ENCODE measurements around the gene EFCAB14. TPM values are rescaled to one million over a fixed set of nuclear protein-coding genes. Genes with fewer than 3 reads are reported as not detected.
"Not testable (repeated sequence)": the region's sequence is repeated elsewhere in the genome, so short reads cannot be mapped to it uniquely, and the experiment has no call there.

EFCAB14 gene, protein sequence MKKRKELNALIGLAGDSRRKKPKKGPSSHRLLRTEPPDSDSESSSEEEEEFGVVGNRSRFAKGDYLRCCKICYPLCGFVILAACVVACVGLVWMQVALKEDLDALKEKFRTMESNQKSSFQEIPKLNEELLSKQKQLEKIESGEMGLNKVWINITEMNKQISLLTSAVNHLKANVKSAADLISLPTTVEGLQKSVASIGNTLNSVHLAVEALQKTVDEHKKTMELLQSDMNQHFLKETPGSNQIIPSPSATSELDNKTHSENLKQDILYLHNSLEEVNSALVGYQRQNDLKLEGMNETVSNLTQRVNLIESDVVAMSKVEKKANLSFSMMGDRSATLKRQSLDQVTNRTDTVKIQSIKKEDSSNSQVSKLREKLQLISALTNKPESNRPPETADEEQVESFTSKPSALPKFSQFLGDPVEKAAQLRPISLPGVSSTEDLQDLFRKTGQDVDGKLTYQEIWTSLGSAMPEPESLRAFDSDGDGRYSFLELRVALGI
- 34.5 and 60.9 TPM in 2 replicates for total RNA-seq (2014; rRNA removed; shearing (Covaris generic); ENCODE audit: low replicate concordance)

DNA sequence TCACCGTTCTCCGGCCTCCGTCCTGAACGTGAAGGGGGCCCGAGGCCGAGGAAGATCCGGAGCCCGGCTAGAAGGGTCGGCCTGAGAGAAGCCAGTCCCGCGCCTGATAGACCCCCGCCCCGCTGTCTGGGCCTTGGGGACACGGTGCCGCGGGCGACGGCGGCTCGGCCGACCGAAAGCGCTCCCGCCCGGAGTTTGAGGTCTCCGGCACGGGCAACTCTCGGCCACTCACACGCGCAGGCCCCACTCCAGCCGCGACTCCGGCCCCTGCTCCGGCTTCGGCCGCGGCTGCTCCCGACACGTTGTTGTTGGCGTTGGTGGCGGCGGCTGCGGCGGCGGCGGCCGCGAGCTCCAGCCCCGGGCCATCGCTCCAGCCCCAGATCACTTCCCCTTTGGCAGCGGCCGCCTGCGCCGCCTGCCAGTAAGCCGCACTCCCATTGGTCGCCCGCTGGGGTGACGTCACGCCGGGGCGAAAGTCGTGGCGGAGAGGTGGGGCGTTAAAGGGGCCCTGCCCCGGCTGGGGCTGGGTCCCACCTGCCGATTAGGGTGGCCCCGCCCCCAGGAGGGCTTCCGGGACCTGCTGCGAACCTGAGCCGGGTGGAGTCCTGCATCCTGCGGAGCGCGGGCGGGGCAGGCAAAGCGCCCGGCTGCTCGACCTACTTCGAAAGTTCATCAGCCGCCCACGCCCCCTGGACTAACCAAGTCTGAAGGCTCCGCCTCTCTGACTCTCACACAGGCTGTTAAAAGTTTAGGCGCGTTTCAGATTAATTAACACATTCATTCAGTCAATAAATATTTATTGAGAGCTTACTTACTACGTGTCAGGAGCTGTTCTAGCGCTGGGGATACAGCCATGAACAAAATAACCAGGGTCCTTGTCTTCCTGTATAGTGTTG, at the start of gene EFCAB14:
TSS of gene EFCAB14 (minus strand) at position 388 of the 896 bp plus-strand sequence. CDS start 1,027 bp downstream, outside the sequence.
- peak; percentile 96 for DNase-seq (ENCODE audit: low read depth)

DNA sequence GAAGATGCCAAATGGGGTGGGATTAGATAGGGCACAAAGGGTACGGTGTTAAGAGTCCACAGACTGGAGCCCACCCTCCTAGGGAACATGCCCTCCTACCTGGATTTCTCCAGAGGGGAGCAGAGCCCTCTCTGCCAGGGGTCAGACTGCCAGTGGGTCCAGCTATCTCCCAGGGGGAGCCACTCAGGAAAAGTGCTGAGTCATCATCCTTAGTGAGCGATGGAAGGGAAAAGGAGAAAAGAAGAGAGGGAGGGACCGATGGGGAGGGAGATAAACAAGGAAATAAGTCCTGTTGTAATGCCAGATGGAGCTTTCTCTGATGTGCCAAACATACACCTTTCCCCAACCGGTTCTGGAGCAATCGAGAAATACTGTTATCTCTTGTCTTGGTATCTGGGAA, 49.5 kb upstream of the EFCAB14 start:
- no peak for DNase-seq (ENCODE audit: low read depth)
- in situ Hi-C loops (cut with HindIII; ENCODE audit: low pct_unique_long_range_greater_than_20kb, low sequenced_read_pairs) = no loop called here

More for the DNA sequence above, at the start of gene EFCAB14:
- in situ Hi-C loops (cut with HindIII; ENCODE audit: low pct_unique_long_range_greater_than_20kb, low sequenced_read_pairs) = no loop called here

DNA sequence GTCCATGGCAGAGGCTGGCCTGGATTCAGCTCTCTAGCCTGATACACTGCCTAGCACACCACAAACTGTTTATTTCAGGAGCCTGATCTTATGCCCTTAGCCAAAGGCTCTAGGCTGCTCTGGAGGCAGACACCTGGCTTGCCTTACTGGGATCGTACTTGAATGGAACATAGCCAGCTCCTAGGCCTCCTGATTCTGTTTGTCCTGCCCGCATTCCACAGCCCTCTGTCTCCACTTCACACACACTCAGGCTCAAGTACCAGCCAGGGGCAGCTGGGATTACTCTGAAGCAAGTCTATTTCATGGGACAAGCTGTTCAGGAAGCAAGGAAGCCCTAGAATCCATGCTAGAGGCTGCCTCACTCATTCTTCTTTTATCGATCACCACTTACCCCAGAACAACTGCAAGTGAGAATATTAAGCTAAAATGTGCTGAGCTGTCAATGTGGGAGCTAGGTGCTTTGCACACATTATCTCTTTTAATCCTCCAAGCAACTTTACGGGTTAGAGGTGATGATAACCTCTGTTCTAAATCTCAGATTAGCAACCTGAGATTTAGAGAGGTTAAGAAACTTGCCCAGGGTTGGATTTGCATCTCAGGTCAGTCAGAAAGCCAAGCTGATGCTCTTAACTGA, 48.9 kb upstream of the EFCAB14 start:
- in situ Hi-C loops (cut with HindIII; ENCODE audit: low pct_unique_long_range_greater_than_20kb, low sequenced_read_pairs) = no loop called here
- DNase-seq (ENCODE audit: low read depth) = no peak

DNA sequence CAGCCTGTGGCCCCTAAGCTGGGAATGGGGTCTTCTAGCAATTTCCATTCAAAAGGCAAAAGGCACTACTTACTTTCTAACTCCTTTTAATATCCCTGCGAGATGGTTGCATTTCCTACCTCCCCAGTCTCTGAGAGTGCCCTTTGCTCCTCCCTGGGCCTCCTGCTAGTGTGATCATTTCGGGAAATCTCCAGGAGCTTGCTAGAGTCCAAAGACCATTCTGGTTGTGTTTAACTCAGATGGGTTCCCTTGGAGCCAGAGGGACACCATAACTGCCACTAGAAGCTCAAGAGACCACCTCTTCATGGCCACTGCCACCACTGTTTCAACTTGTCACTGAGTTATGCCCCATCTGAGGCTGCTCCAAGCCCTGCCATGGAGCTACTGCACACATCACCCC, 45.5 kb upstream of the EFCAB14 start:
- DNase-seq (ENCODE audit: low read depth) = no peak
- in situ Hi-C loops (cut with HindIII; ENCODE audit: low pct_unique_long_range_greater_than_20kb, low sequenced_read_pairs) = no loop called here

DNA sequence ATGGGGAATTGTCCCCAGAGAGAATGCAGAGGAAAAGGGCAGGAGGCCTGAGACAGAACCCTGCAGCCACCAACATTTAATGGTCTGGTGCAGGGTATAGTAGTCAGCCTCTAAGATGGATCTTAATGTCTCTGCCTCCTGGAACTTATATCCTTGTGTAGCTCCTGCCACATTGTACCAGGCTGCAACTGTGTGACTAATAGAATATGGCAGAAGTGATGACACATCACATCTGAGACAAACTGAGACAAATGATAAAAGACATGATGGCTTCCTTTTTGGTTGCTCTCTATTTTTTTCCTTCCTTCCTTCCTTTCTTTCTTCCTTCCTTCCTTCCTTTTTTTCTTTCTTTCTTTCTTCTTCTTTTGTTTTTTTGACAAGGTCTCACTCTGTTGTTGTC, 42.8 kb upstream of the EFCAB14 start:
- in situ Hi-C loops (cut with HindIII; ENCODE audit: low pct_unique_long_range_greater_than_20kb, low sequenced_read_pairs) = no loop called here

DNA sequence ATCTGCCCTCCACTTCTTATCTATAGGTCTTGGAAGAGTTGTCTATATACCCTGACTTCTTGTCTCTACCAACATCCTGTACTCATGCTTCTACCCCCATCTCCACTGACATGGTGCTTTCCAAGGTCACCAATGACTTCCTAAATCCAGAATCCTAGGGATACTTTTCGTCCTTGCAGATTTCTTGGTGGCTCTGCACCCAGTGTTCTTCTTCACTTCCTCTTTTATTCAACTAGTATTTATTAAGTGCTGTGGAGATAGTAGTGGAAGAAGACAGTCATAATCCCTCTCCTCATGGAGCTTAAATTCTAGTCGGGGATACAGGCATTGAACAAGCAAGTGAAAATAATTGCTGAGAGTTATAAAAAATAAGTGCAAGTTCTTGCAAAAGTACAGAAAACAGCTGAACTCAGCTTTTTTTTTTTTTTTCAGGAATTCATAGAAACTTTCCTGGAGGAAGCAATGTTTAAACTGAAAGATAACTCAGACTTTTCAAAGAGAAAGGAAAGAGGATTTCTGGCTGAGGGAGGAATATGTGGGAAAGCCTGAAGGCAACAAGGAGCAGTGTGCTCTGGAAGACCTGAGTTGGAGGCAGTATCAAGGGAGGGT, 41.7 kb upstream of the EFCAB14 start:
- in situ Hi-C loops (cut with HindIII; ENCODE audit: low pct_unique_long_range_greater_than_20kb, low sequenced_read_pairs) = no loop called here
- no peak for DNase-seq (ENCODE audit: low read depth)

More for the DNA sequence above, 42.8 kb upstream of the EFCAB14 start:
- DNase-seq (ENCODE audit: low read depth) = no peak

DNA sequence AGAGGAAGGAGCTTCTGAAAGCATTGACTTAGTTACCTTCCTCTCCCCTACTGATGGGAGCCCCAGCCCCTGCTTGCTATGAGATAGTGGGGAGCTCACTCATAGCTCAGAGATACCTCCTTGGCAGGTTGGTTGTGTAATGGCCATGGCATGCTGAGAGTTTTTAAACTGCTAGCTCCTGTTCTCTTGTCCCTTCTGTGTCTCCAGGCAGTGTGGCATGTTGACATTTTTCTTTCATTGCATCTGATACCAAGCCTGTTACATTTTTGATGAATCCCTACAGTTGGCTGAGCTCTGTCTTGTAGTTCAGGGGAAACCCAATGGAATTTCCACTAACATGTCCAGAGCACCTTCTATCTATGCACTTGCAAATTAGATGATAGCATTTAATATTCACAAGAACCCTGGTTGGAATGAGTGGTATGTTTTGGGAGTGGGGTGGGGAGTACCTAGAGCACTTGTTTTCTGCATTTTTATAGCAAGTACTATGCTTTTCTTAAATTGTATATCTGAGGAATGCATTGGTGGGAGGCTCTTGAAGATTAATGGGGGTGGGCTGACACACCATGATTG, 39.1 kb upstream of the EFCAB14 start:
- in situ Hi-C loops (cut with HindIII; ENCODE audit: low pct_unique_long_range_greater_than_20kb, low sequenced_read_pairs) = no loop called here
- DNase-seq (ENCODE audit: low read depth) = no peak

DNA sequence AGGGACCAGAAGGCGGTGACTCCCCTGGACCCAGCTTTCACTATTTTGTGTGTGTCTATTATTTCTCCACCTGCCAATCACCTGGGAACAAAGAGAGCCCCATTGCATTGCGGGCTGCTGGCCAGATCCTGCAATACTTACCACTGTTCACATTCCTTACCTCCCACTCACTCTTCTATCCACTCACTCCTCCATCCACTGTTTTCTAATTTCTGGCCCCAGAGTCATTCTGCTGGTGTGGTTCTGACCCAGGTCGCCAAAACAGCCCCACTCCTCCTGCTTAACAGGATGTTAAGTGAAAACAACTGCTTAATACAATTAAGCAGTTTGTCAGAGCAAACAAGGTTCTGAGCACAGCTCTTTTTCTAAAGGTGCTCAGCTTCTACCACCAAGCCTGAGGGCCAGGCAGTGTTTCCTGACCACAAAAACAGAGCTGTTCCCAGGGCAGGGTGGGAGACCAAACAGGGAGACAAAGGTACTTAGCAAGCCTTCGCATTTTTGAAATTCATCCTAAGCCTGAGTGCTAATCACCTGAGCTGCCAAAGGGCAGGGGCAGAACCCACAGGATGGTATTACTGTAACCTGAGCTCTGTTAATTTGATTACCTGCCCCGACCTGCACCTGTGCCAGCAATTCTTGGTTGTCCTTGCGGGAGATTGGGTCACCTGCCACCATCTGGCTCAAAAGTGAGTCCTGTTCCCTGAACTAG, 38.5 kb upstream of the EFCAB14 start:
- DNase-seq (ENCODE audit: low read depth) = no peak
- in situ Hi-C loops (cut with HindIII; ENCODE audit: low pct_unique_long_range_greater_than_20kb, low sequenced_read_pairs) = no loop called here

DNA sequence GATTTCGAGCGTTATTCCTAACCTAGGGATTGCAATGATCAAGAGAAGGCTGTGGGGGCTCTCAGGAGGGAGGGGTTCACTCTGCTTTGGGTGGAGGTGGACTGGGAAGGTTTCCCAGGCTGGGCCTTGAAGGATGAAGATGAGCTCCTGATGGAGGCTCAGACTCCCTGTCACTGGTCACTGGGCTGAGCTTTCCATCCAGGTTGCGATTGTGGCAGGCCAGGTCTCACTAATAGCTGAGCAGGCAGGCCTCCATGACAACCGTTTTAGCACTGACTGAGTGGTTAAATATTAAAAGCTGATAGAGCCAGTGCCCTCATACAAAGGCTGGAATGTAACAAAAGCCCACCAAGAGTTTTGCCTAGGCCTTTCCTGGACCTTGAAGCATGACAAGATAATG, 36.2 kb upstream of the EFCAB14 start:
- in situ Hi-C loops (cut with HindIII; ENCODE audit: low pct_unique_long_range_greater_than_20kb, low sequenced_read_pairs) = no loop called here
- DNase-seq (ENCODE audit: low read depth) = no peak

DNA sequence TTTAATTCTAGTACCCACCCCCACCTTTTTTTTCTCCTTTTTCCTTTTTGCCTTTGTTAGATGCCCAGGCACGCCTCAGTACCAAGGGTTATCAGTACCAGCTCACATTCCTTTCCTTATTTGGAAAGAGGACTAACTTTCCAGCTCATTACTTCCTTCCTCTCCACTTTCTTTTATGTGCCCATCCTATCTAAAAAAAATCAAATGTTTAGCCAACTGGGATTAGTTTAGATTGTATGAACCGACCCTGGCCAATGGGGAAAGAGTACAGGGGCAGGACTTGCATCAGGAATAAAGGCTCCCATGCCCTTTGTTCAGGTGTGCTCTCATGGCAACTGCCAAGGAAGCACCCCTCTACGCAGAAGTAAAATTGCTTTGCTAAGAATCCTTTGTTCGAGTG, 35.8 kb upstream of the EFCAB14 start:
- in situ Hi-C loops (cut with HindIII; ENCODE audit: low pct_unique_long_range_greater_than_20kb, low sequenced_read_pairs) = not testable (repeated sequence)
- DNase-seq (ENCODE audit: low read depth) = peak; percentile 13

DNA sequence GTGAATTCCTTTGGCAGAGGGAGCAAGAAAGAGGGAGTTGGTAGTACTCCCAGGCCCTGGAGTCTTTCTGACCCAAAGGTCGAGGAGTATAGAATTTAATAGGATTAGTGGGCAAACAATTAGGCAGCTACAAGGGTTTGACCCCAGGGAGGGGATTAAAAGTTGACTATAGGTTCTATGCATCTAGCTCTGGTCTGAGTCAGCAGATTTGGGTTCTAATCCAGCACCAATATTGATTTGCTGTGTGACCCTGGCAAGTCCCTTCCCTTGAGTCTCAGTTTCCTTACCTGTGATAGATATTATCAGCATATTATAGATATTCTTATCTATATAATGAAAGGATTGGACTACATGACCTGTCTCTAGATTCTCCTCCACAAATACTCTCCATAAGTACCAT, 35.1 kb upstream of the EFCAB14 start:
- in situ Hi-C loops (cut with HindIII; ENCODE audit: low pct_unique_long_range_greater_than_20kb, low sequenced_read_pairs) = no loop called here
- DNase-seq (ENCODE audit: low read depth) = no peak

DNA sequence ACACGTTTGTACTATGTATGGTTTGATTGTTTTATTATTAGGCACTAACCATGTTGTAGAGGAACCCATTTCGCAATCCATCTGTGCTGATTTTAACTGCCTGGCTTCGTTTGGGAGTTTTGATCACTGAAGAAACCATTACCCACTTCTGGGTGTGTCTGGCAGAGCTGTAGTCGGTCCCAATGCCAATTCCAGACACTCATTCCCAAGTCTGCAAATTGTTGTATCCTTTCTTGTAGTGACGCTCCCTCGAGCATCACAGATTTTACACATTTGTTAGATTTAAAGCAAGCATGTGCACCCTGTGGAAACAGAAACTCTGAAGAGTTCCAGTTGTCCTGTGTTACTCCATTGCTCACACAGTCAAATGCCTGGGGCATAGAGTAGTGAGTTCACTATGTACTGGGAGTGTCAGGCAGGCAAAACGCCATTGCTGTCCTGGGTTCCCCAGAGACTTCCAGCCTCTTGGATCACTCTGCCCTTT, 31.0 kb upstream of the EFCAB14 start:
- DNase-seq (ENCODE audit: low read depth) = no peak
- in situ Hi-C loops (cut with HindIII; ENCODE audit: low pct_unique_long_range_greater_than_20kb, low sequenced_read_pairs) = no loop called here

DNA sequence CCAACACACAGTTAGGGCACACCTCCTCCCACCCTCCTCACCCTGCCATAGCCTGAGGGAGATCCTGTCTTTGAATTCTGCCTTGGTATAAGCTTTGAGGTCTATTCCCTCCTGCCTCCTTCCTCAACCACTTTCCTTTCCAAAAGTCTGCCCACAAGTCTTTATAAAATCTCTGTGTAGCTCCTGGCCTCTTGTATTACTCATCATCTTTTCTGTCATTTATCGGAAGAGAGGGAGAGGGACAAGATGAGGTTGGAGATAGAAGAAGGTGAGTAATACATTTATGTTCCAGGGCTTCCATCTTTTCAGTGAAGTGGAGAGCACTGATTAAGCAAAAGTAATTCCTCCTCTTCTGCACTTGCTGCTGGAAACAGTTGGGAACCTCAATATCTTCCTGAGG, 30.5 kb upstream of the EFCAB14 start:
- no peak for DNase-seq (ENCODE audit: low read depth)
- in situ Hi-C loops (cut with HindIII; ENCODE audit: low pct_unique_long_range_greater_than_20kb, low sequenced_read_pairs) = no loop called here

DNA sequence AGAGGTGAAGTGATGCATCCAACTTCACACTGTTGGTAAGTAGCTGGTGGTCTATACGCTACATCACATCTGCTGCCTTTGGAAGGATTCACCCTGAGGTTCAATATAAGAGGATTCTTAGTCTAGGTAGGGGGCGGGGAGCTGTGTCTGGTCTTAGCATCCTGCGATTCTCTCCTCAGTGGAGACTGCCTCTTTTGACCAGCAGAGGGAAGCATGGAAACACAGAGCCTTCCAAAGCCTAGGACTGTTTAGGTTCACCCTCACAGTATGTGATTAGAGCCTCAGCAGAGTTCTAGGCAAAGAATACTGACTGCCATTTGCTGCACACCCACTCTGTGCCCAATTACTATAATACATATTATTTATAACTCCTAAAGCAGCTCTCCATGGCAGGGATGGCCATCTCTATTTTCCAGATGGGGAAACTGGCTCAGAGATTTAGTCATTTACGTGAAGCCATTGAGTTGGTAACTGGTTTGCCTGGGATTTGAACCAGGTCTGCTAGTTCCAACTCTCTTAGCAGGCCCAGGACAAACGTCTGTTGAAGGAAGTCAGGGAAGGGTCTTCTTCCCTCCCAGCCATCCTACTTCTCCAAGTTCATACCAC, 28.9 kb upstream of the EFCAB14 start:
- in situ Hi-C loops (cut with HindIII; ENCODE audit: low pct_unique_long_range_greater_than_20kb, low sequenced_read_pairs) = no loop called here
- DNase-seq (ENCODE audit: low read depth) = no peak

DNA sequence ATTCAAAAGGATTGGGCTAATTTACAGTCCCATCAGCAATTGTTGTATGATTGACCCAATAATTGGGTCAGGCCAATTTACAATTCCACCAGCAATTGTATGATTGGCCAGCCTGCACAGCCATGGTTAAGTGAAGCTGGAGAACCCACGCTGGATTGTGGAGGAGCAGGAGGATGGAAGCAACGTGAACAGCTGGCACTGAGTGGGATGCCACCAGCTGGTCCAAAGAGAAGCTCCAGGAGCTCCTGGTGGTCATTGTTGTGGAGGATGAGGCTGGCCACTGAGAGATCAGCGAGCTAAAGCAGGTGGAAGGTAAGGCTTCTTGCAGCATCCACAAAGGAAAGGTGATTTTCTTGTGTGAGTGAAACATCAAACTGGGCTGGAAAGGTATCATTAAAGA, 23.2 kb upstream of the EFCAB14 start:
- DNase-seq (ENCODE audit: low read depth) = no peak
- in situ Hi-C loops (cut with HindIII; ENCODE audit: low pct_unique_long_range_greater_than_20kb, low sequenced_read_pairs) = no loop called here

DNA sequence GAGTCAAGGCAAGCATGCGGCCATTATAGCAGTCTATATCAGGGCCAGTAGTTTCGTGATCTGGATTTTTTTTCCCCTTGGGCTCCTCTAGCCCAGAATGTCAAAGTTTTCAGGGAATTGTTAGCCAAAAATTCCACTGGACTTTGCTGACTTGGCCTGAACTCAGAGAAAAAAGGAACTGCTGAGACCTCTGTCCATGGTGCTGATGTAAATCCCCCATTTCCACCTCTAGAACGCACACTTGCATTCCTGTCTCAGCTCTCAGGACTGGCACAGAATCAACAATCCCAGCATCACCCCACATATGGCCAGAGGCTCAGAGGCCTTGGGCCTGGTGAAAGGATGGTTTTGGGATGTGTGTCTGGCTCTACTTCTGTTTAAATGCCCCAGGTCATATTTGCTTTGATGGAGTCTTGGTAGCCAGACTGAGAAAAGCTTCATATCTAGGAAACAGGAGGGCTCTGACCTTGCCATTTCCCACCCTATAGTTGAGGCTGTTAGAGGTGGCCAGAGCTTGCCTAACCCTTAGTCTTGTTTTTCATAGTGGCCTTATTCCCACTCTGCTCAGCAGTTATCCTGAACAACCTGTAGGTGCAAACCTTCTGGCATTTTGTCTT, 16.9 kb upstream of the EFCAB14 start:
- peak; percentile 38 for DNase-seq (ENCODE audit: low read depth)
- in situ Hi-C loops (cut with HindIII; ENCODE audit: low pct_unique_long_range_greater_than_20kb, low sequenced_read_pairs) = no loop called here

Data from Caki2 (cell line).